HG02970 (cell line): ENCODE data around the gene ATF7IP.
"Not testable (repeated sequence)": the region's sequence is repeated elsewhere in the genome, so short reads cannot be mapped to it uniquely, and the experiment has no call there.

Experiments
- ATAC-seq: cut with Tn5 transposase; IDR thresholded peaks from one replicate; pipeline ENCODE4 v1.9.1; 2021; ENCODE audit warnings: mild to moderate bottlenecking, moderate library complexity, moderate number of reproducible peaks; ENCODE audit not compliant: unreplicated experiment, low FRiP score

The ATF7IP gene

DNA sequence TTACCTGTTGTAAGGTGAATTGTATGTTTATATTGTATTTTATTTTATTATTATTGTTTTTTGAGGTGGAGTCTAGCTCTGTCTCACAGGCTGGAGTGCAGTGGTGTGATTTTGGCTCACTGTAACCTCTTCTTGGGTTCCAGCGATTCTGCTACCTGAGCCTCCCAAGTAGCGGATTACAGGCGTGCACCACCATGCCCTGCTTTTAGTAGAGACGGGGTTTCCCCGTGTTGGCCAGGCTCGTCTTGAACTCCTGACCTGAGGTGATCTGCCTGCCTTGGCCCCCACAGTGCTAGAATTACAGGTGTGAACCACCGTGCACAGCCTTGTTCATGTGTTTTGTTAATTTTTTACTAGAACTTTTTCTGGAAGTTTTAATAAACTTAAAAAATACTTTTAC lies 3.8 kb downstream of the ATF7IP start:
- ATAC-seq: no peak

DNA sequence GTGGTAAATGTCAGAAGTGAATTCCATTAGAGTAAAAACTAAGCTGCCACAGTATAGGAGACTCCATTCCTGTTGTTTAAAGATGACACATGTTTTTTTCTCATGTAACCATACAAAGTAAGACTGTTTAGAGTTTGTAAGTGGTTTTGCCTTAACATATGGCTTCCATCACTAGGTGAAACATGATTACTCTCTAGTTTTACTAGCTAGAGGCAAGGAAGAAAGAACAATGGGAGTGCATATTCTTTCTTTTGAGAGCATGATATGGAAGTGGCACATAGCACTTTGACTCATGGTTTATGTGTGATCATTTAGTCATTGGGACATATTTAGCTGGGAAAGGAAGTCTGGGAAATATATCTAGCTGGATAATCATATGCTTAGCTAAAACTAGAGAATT lies 7.7 kb downstream of the ATF7IP start:
- ATAC-seq: no peak

DNA sequence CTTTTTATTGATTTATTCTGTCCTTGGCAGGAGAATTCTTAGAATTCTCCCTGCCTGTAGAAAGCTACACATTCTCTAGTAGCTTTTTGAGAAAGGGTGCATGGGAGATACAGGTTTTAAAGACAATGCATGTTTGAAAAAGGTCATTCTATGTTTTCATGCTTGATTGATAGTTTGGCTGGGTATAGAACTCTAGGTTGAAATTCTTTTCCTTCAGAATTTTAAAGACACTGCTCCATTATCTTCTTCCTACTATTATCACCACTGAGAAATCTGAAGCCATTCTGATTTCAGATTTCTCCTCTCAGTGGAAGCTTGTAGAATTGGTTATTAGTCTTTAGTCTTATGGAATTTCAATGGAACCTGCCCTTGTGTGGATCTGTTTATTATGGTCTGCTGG lies 14.0 kb downstream of the ATF7IP start:
- ATAC-seq: no peak

GRCh38 chr12:14384783-14385638 lies 19.5 kb downstream of the ATF7IP start:
- ATAC-seq: peak; percentile 81

DNA sequence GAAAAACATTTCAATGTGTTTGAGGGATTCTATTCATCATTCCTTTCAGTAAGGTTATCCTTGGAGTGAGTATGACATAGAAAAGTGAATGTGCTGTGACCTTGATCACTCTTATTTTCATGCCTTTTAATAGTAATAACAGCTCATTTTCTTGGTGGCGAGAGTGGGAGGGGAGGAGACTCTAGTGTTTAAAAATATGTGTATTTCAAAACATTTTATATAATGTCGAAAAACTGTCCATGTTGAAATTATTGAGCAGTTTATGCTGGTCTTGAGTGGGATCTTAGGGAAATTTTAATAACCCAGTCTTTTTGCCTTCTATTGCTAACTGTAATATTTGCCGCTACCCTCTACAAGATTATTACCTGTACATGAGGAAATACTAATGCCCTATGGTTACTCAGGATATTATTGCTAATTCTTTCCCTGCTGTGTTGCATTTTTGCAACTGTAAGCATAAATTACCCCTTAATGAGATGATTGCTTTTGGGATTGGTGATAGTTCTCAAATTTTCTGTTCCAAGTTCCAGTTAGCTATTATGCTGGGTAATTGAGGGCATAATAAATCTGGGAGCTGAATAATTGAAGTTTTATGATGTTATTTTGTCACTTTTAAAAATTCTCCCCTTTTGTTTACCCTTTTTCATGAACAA lies 21.9 kb downstream of the ATF7IP start:
- no peak for ATAC-seq

GRCh38 chr12:14390449-14390848 lies 25.0 kb downstream of the ATF7IP start:
- no peak for ATAC-seq

DNA sequence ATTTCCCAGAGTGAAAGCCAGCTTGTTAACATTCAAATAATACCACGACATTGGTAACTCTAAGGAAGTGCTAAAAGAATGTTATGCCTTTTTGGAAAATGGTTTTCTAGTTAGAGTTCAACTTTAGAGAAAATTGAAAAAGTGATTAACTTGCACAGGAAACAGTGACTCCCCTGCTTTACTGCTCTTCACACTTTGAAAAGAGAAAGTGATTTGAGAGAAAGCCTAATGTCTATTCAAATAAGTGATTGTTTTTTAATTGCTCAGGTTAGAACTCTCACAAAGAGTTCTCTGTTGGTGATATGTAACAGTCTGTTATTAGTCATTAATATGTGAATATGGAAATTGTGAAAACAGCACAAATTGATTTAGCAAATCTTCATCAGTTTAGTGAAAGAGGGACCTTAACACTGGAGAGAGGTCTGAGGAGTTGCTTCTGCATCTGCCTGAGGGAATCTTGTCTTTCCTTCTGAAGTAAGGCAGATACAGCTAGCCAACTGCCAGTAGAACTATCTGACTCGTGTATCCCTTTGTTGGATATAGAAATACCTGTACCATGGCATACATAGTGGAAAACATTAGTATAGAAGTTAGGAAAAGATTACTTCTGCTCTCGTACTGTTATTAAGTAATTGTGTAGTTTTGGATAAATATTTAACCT lies 25.5 kb downstream of the ATF7IP start:
- ATAC-seq: no peak

GRCh38 chr12:14393751-14394150 lies 28.3 kb downstream of the ATF7IP start:
- ATAC-seq: no peak

- ATAC-seq: no peak
Measured at GRCh38 chr12:14394317-14395073, 29.0 kb downstream of the ATF7IP start.

DNA sequence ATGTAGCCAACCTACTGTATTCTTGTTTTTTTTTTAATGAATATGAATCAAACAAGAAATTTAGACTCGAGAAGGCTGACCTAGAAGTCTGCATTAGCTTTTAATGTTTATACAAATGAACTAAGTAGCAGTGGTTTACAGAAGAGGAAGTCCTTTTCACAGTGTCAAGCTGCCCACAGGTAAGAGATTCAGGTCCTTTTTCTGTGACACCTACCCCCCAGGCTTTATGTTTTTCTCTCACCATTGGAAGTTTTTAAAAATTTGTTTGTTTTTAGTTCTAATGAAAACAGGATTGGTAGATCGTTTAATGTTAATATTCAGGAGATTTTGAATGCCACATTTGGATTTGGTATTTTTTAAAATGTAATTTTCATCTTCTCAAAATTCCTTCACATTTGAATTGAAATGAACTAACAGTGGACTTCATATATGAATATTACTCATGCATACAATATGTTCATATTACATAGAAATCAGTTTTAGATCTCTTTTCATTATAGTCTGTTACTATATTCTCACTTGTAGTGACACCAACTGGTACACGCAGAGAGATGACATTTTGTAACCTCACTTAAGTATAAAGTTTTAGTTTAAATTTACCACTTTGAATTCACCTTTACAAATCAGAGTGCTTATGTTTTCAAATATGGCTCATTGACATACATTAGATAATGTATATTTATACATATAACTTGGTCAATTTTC lies 29.7 kb downstream of the ATF7IP start:
- no peak for ATAC-seq

DNA sequence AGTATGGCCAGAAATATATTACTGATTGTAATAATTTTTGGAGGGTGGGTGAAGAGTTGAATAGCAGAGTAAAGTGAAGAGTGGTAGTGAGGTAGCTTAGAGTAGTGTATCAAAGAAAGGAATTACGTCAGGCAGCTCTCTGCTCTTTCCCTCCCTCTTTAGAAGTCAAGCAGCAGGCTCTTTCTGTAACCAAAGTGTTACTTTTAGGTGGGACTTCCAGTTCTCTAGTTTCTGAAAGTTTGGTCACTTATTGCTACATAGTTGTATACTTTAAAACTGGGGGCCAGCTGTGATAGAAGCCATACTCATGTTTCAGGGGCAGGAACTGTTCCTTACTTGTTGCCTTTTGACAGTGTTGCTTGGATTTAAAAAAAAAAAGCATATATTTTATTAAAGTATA lies 30.6 kb downstream of the ATF7IP start:
- ATAC-seq: no peak

- ATAC-seq: no peak
Measured at GRCh38 chr12:14399871-14400270, 34.4 kb downstream of the ATF7IP start.

DNA sequence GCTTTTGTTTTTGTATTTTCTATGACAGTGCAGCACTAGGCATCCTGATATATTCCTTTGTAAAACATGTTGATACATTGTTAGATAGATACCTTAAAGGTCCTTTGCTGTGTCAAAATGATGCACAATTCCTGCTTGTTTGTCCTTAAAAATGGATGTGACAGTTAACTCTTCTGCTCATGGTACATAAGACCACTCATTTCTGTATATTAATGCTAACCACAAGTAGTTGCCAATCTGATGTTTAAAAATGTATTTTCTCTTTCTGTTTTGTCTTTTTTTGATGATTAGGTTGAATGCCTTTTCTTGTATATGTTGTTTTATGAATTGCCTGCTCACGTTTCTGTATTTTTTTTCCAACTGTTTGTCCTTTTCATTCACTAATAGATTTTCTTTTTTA lies 35.1 kb downstream of the ATF7IP start:
- no peak for ATAC-seq

DNA sequence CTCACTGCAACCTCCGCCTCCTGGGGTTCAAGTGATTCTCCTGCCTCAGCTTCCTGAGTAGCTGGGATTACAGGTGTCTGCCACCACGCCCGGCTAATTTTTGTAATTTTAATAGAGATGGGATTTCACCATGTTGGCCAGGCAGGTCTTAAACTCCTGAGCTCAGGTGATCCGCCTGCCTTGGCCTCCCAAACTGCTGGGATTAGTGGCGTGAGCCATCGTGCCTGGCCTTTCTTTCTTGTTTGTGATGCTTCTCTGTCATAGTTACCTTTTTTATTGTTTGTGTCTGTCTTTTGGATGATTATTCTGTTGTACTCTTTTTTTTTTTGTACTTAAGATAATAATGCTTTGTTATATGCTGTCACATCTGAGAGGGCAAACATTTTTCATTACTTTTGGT lies 35.8 kb downstream of the ATF7IP start:
- not testable (repeated sequence) for ATAC-seq

DNA sequence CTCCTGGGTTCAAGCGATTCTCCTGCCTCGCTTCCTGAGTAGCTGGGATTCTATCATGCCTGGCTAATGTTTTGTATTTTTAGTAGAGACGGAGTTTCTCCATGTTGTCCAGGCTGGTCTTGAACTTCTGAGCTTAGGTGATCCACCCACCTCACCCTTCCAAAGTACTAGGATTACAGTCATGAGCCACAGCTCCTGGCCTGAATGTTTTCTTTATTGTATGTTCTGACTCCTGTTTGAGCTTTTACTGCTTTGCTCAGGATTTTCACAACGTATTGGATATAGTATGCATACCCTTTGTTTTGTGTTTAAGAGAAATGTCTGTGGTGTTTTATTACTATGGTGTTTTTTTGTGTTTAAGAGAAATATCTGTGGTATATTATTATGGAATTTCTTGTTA lies 37.2 kb downstream of the ATF7IP start:
- no peak for ATAC-seq

- no peak for ATAC-seq
Measured at GRCh38 chr12:14403293-14403692, 37.8 kb downstream of the ATF7IP start.

- ATAC-seq: no peak
Measured at GRCh38 chr12:14403711-14404196, 38.3 kb downstream of the ATF7IP start.

GRCh38 chr12:14405407-14405806 lies 39.9 kb downstream of the ATF7IP start:
- not testable (repeated sequence) for ATAC-seq

DNA sequence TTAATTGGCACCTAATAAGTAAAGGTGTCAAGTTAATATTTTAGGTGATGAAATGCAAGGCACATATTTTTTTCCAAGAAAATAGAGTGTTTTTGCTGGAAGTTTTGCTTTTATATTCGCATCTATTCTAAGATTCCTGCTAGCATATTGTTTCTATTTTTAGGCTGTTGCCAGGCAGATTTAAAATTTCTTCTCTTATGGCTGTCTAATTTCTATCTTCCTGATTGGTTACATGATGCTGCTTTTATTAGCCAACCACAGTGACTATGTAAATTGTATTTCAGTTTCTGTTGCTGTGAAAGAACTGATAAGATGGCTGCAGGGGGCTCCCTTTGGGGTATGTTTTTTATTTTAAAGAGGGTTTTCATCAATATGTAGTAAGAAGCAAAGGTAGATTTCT lies 42.7 kb downstream of the ATF7IP start:
- no peak for ATAC-seq

GRCh38 chr12:14410177-14410576 lies 44.7 kb downstream of the ATF7IP start:
- ATAC-seq: no peak
